ENCODE data around the gene MOCS1.

DNA sequence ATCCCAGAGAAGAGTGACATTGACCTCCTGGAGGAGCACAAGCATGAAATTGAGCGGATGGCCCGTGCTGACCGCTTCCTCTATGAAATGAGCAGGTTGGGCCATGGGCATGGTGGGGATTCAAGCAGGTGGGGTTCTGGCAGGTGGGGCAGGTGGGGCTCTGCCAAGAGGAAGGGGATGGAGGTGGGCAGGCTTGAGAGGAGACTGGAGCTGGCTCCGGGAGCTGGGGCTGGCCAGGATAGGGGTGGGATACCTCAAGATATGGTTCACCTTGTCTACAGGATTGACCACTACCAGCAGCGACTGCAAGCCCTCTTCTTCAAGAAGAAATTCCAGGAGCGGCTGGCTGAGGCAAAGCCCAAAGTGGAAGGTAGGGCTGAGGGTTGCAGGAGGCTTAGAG lies 42.9 kb downstream of the MOCS1 start:
- TF ChIP-seq, protein P1, sequence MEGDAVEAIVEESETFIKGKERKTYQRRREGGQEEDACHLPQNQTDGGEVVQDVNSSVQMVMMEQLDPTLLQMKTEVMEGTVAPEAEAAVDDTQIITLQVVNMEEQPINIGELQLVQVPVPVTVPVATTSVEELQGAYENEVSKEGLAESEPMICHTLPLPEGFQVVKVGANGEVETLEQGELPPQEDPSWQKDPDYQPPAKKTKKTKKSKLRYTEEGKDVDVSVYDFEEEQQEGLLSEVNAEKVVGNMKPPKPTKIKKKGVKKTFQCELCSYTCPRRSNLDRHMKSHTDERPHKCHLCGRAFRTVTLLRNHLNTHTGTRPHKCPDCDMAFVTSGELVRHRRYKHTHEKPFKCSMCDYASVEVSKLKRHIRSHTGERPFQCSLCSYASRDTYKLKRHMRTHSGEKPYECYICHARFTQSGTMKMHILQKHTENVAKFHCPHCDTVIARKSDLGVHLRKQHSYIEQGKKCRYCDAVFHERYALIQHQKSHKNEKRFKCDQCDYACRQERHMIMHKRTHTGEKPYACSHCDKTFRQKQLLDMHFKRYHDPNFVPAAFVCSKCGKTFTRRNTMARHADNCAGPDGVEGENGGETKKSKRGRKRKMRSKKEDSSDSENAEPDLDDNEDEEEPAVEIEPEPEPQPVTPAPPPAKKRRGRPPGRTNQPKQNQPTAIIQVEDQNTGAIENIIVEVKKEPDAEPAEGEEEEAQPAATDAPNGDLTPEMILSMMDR (IDR thresholded peaks at IDR 0.05; ENCODE audit: borderline replicate concordance, extremely low read depth, low read length, poor library complexity, severe bottlenecking), result no peak
- TF ChIP-seq EZH2 (IDR thresholded peaks at IDR 0.05; ENCODE audit: borderline replicate concordance, low read depth, low read length, severe bottlenecking), result no peak

All from DND-41 (cell line).